IMR-90 (cell line): ENCODE measurements around the gene PGA3.
"Not testable (repeated sequence)": the region's sequence is repeated elsewhere in the genome, so short reads cannot be mapped to it uniquely, and the experiment has no call there.

ENCODE experiments used
- MXI1 ChIP-seq: IDR thresholded peaks from 2 replicates; pipeline ENCODE4 v1.6.1; 2012; ENCODE audit warnings: low read depth, mild to moderate bottlenecking, low read length, moderate library complexity, borderline replicate concordance
- RAD21 ChIP-seq: IDR thresholded peaks from 2 replicates; pipeline ENCODE4 v1.6.1; 2012; ENCODE audit warnings: low read length, improper control_type of control experiment
- RCOR1 ChIP-seq: IDR thresholded peaks from 2 replicates; pipeline ENCODE4 v1.6.1; 2012; ENCODE audit warnings: mild to moderate bottlenecking, low read length, improper control_type of control experiment; ENCODE audit not compliant: insufficient replicate concordance
- RFX5 ChIP-seq: IDR thresholded peaks from 2 replicates; pipeline ENCODE4 v1.8.0; 2012; ENCODE audit warnings: low read depth, mild to moderate bottlenecking, low read length, moderate library complexity
- TF ChIP-seq, protein P1 (sequence below): conservative IDR thresholded peaks from 2 replicates; pipeline ENCODE4 v1.5.1; 2012; ENCODE audit warnings: mild to moderate bottlenecking, low read depth, low read length, improper control_type of control experiment

DNA sequence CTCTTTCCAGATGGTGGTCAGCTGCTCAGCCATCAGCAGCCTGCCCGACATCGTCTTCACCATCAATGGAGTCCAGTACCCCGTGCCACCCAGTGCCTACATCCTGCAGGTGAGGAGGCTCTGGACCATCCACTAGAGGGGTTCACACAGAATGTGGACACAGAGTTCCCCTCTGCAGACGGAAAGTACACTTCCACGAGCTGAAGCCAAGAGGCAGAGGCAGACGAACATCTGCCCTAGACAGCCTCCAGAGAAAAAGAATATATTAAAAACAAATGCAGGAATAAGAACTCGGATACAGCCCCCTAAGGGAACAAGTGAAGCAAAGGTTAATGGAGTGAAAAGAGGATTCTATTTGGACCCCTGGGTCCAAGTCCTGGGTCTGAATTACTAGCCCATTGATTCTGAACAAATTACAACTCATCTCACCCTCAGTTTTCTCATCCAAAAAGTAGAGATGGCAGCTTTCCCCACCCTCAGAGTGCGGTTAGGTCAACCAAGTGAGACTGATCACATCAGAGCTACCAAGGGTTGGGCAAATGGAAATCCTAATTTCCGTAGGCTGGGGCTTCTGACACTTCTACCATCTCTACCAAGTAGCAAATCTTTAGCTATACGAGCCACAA, 8.1 kb downstream of the PGA3 start:
- not testable (repeated sequence) for TF ChIP-seq RFX5, RCOR1, RAD21, MXI1
- TF ChIP-seq, protein P1, sequence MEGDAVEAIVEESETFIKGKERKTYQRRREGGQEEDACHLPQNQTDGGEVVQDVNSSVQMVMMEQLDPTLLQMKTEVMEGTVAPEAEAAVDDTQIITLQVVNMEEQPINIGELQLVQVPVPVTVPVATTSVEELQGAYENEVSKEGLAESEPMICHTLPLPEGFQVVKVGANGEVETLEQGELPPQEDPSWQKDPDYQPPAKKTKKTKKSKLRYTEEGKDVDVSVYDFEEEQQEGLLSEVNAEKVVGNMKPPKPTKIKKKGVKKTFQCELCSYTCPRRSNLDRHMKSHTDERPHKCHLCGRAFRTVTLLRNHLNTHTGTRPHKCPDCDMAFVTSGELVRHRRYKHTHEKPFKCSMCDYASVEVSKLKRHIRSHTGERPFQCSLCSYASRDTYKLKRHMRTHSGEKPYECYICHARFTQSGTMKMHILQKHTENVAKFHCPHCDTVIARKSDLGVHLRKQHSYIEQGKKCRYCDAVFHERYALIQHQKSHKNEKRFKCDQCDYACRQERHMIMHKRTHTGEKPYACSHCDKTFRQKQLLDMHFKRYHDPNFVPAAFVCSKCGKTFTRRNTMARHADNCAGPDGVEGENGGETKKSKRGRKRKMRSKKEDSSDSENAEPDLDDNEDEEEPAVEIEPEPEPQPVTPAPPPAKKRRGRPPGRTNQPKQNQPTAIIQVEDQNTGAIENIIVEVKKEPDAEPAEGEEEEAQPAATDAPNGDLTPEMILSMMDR, result not testable (repeated sequence)
